Neural cell (in vitro differentiated cells): Measurements from ENCODE around the gene WDR38.

ENCODE experiments used
- POLR2AphosphoS5 ChIP-seq: IDR thresholded peaks from 2 replicates; pipeline ENCODE4 v1.6.1; 2012
- TF ChIP-seq, protein P1 (sequence below): fragments of 450-650 bp; IDR thresholded peaks from 2 replicates; pipeline ENCODE4 v1.5.1; 2014; ENCODE audit warnings: antibody characterized with exemption, mild to moderate bottlenecking, moderate library complexity; ENCODE audit not compliant: poor library complexity, severe bottlenecking

DNA sequence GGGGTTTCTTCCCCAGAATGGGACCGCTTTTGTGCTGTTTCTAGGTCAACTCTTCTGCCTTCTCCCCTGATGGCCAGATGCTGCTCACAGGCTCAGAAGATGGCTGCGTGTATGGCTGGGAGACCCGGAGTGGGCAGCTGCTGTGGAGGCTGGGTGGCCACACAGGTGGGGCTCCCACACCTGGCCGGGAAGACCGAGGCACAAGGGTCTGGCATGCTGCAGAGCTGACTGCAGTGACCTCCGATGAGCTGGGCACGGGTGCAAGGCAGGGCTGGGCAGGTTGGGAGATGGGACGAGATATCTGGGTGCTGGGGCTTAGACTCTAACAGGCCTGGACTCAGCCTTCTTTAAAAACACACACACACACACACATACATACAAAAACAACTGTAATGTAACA, 901 bp downstream of the WDR38 start:
- TF ChIP-seq, protein P1, sequence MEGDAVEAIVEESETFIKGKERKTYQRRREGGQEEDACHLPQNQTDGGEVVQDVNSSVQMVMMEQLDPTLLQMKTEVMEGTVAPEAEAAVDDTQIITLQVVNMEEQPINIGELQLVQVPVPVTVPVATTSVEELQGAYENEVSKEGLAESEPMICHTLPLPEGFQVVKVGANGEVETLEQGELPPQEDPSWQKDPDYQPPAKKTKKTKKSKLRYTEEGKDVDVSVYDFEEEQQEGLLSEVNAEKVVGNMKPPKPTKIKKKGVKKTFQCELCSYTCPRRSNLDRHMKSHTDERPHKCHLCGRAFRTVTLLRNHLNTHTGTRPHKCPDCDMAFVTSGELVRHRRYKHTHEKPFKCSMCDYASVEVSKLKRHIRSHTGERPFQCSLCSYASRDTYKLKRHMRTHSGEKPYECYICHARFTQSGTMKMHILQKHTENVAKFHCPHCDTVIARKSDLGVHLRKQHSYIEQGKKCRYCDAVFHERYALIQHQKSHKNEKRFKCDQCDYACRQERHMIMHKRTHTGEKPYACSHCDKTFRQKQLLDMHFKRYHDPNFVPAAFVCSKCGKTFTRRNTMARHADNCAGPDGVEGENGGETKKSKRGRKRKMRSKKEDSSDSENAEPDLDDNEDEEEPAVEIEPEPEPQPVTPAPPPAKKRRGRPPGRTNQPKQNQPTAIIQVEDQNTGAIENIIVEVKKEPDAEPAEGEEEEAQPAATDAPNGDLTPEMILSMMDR, result no peak
- no peak for TF ChIP-seq POLR2AphosphoS5
